IMR-90 (cell line): ENCODE results near the gene PPP1R14C. TPM values are rescaled to one million over a fixed set of nuclear protein-coding genes. Genes with fewer than 3 reads are reported as not detected.

Experiments used
- ATAC-seq: fragments of 200-7000 bp; cut with Tn5 transposase; 2 replicates; pipeline ENCODE4 v1.9.1; 2020; ENCODE audit warnings: low read depth, mild to moderate bottlenecking, moderate library complexity
- BruUV-seq: library from RNA; stranded (reverse); fragments of 400-500 nt; replicated peaks from 2 replicates; lab custom pipeline; 2021; lab: Mats Ljungman, UMichigan
- CTCF ChIA-PET: fragments of 300-600 bp; formaldehyde crosslinking; extraction: SDS; loops from one replicate; lab custom pipeline; 2021; ENCODE audit warnings: antibody characterized with exemption; lab: Yijun Ruan, JAX
- POLR2A ChIA-PET: fragments of 300-600 bp; sonication (Branson Sonifier 250); formaldehyde crosslinking; loops from one replicate; lab custom pipeline; 2022; ENCODE audit warnings: antibody characterized with exemption; ENCODE audit not compliant: unreplicated experiment; lab: Charles Lee
- DNase-seq: peaks from one replicate; pipeline ENCODE4 v3.0.0; 2013
- H2AFZ ChIP-seq: replicated peaks from 2 replicates; pipeline ENCODE3; 2013; ENCODE audit warnings: low read length, mild to moderate bottlenecking; ENCODE audit not compliant: poor library complexity
- H2AK5ac ChIP-seq: 2 replicates; pipeline ENCODE4 v1.6.1; 2013; ENCODE audit warnings: low read depth, low read length, inconsistent platforms
- H2AK9ac ChIP-seq: replicated peaks from 2 replicates; pipeline ENCODE3; 2013; ENCODE audit warnings: mild to moderate bottlenecking, low read depth, low read length, moderate library complexity; ENCODE audit not compliant: poor library complexity
- H2BK120ac ChIP-seq: 2 replicates; pipeline ENCODE4 v1.6.1; 2013; ENCODE audit warnings: low read depth, low read length, inconsistent platforms
- H2BK15ac ChIP-seq: 3 replicates; pipeline ENCODE4 v1.6.1; 2013; ENCODE audit warnings: low read depth, low read length, inconsistent platforms
- H2BK20ac ChIP-seq: 2 replicates; pipeline ENCODE4 v1.6.1; 2013; ENCODE audit warnings: low read depth, mild to moderate bottlenecking, inconsistent platforms, low read length, moderate library complexity
- H2BK5ac ChIP-seq: 2 replicates; pipeline ENCODE4 v1.6.1; 2013; ENCODE audit warnings: mild to moderate bottlenecking, low read depth, low read length, inconsistent platforms; ENCODE audit not compliant: poor library complexity, severe bottlenecking
- H3K14ac ChIP-seq: replicated peaks from 2 replicates; pipeline ENCODE4 v1.6.1; 2013; ENCODE audit warnings: low read depth, low read length, inconsistent platforms
- H3K18ac ChIP-seq: 2 replicates; pipeline ENCODE4 v1.6.1; 2013; ENCODE audit warnings: low read depth, low read length, control low read depth
- H3K23ac ChIP-seq: 2 replicates; pipeline ENCODE4 v1.6.1; 2013; ENCODE audit warnings: low read depth, low read length, inconsistent platforms
- H3K27ac ChIP-seq: 2 replicates; pipeline ENCODE4 v1.5.1; 2013; ENCODE audit warnings: mild to moderate bottlenecking, control low read depth, low read length; ENCODE audit not compliant: insufficient read depth
- H3K27me3 ChIP-seq: 2 replicates; pipeline ENCODE4 v1.6.1; 2013; ENCODE audit warnings: low read length; ENCODE audit not compliant: control insufficient read depth, insufficient read depth
- H3K36me3 ChIP-seq: 2 replicates; pipeline ENCODE4 v1.6.1; 2013; ENCODE audit warnings: low read length, mixed read lengths; ENCODE audit not compliant: control insufficient read depth, insufficient read depth
- H3K4ac ChIP-seq: 2 replicates; pipeline ENCODE4 v1.6.1; 2013; ENCODE audit warnings: low read depth, low read length, inconsistent platforms
- H3K4me1 ChIP-seq: 2 replicates; pipeline ENCODE4 v1.6.1; 2013; ENCODE audit warnings: low read length, mixed read lengths; ENCODE audit not compliant: control insufficient read depth, insufficient read depth
- H3K4me2 ChIP-seq: 2 replicates; pipeline ENCODE4 v1.6.1; 2013; ENCODE audit warnings: low read depth, mild to moderate bottlenecking, control low read depth, low read length, moderate library complexity
- H3K4me3 ChIP-seq: 2 replicates; pipeline ENCODE4 v1.5.1; 2013; ENCODE audit warnings: low read depth, mild to moderate bottlenecking, control low read depth, low read length, moderate library complexity; ENCODE audit not compliant: insufficient read depth
- H3K56ac ChIP-seq: 2 replicates; pipeline ENCODE4 v1.6.1; 2013; ENCODE audit warnings: low read length, inconsistent platforms; ENCODE audit not compliant: insufficient read depth; ENCODE audit errors: extremely low read depth
- H3K79me1 ChIP-seq, 2 experiments: 2 replicates each; pipeline ENCODE4 v1.6.1; 2013; ENCODE audit warnings: low read length in 2 of 2, inconsistent platforms in 1 of 2, low read depth in 1 of 2
- H3K9ac ChIP-seq: 2 replicates; pipeline ENCODE4 v1.6.1; 2013; ENCODE audit warnings: low read depth, low read length, control low read depth
- H3K9me1 ChIP-seq: 2 replicates; pipeline ENCODE4 v1.6.1; 2013; ENCODE audit warnings: low read length, inconsistent platforms; ENCODE audit not compliant: insufficient read depth
- H3K9me3 ChIP-seq: 2 replicates; pipeline ENCODE4 v1.6.1; 2013; ENCODE audit warnings: low read length; ENCODE audit not compliant: control insufficient read depth, insufficient read depth
- H4K20me1 ChIP-seq: 2 replicates; pipeline ENCODE4 v1.6.1; 2013; ENCODE audit warnings: low read length, inconsistent platforms; ENCODE audit not compliant: insufficient read depth
- H4K5ac ChIP-seq: 2 replicates; pipeline ENCODE4 v1.6.1; 2013; ENCODE audit warnings: mild to moderate bottlenecking, low read depth, low read length, control low read depth
- H4K8ac ChIP-seq, 2 experiments: 2 replicates each; pipeline ENCODE4 v1.6.1; 2013; ENCODE audit warnings: low read depth in 2 of 2, low read length in 2 of 2, control low read depth in 1 of 2, inconsistent platforms in 1 of 2
- H4K91ac ChIP-seq: 2 replicates; pipeline ENCODE4 v1.6.1; 2013; ENCODE audit warnings: low read depth, low read length, inconsistent platforms; ENCODE audit not compliant: insufficient read depth
- BHLHE40 ChIP-seq: fragments of 150-350 bp; IDR thresholded peaks from 2 replicates; pipeline ENCODE4 v1.6.1; 2016; ENCODE audit warnings: mild to moderate bottlenecking, low read depth, low read length
- CEBPB ChIP-seq: IDR thresholded peaks from 2 replicates; pipeline ENCODE4 v1.6.1; 2012; ENCODE audit warnings: low read depth, low read length, improper control_type of control experiment
- CHD1 ChIP-seq: IDR thresholded peaks from 2 replicates; pipeline ENCODE4 v1.6.1; 2012; ENCODE audit warnings: low read depth, low read length, improper control_type of control experiment
- FOS ChIP-seq: fragments of 150-350 bp; IDR thresholded peaks from 2 replicates; pipeline ENCODE4 v1.6.1; 2016; ENCODE audit warnings: low read depth, low read length
- MAFK ChIP-seq: IDR thresholded peaks from 2 replicates; pipeline ENCODE4 v1.6.1; 2012; ENCODE audit warnings: low read depth, low read length, improper control_type of control experiment
- MXI1 ChIP-seq: IDR thresholded peaks from 2 replicates; pipeline ENCODE4 v1.6.1; 2012; ENCODE audit warnings: low read depth, mild to moderate bottlenecking, low read length, moderate library complexity, borderline replicate concordance
- POLR2A ChIP-seq: IDR thresholded peaks from 2 replicates; pipeline ENCODE4 v1.6.1; 2012; ENCODE audit warnings: mild to moderate bottlenecking, low read depth, low read length
- RCOR1 ChIP-seq: IDR thresholded peaks from 2 replicates; pipeline ENCODE4 v1.6.1; 2012; ENCODE audit warnings: mild to moderate bottlenecking, low read length, improper control_type of control experiment; ENCODE audit not compliant: insufficient replicate concordance
- RFX5 ChIP-seq: IDR thresholded peaks from 2 replicates; pipeline ENCODE4 v1.8.0; 2012; ENCODE audit warnings: low read depth, mild to moderate bottlenecking, low read length, moderate library complexity
- WGBS, 2 experiments: methylation state at CpG; one replicate each; pipeline versions ENCODE4 v1.1.5 to v1.1.7; 2013; ENCODE audit warnings: missing lambda C conversion rate in 2 of 2; ENCODE audit not compliant: insufficient read length in 1 of 2; ENCODE audit errors: extremely low coverage in 2 of 2; 5-methylcytosine and 5-hydroxymethylcytosine counted together
- dilution Hi-C: fragments of 300-500 bp; cut with HindIII; formaldehyde crosslinking; loops from one replicate; pipeline ENCODE4 v1.14.3; 2018; ENCODE audit warnings: low sequenced_read_pairs; ENCODE audit not compliant: unreplicated experiment
- in situ Hi-C: fragments of 300-500 bp; cut with MboI; formaldehyde crosslinking; loops from 3 replicates; pipeline ENCODE4 v1.14.3; 2019; ENCODE audit warnings: low sequenced_read_pairs, inconsistent platforms, mixed read lengths
- intact Hi-C: fragments of 100-400 bp; cut with micrococcal nuclease; formaldehyde crosslinking; loops from 2 replicates; pipeline ENCODE4 v1.10.0; 2022
- polyA plus RNA-seq, 3 experiments: library from polyadenylated mRNA; depleted of rRNA; stranded (reverse); fragments of >200 nt; gene quantifications; 2 replicates each; pipeline ENCODE4 v1.2.3, GENCODE V29; 2012; ENCODE audit warnings: low replicate concordance in 1 of 3
- total RNA-seq: library from RNA; depleted of rRNA; stranded (reverse); fragments of >200 nt; gene quantifications from 2 replicates; pipeline ENCODE4 v1.2.3, GENCODE V29; 2012
- TF ChIP-seq, protein P1 (sequence below): fragments of 150-350 bp; IDR thresholded peaks from 2 replicates; pipeline ENCODE4 v1.6.1; 2017; ENCODE audit warnings: mild to moderate bottlenecking, antibody characterized with exemption, low read length, low read depth

Gene PPP1R14C
- total and polyA plus RNA-seq, 2 of the 4 experiments (the other 2 are of a cell fraction): not detected

DNA sequence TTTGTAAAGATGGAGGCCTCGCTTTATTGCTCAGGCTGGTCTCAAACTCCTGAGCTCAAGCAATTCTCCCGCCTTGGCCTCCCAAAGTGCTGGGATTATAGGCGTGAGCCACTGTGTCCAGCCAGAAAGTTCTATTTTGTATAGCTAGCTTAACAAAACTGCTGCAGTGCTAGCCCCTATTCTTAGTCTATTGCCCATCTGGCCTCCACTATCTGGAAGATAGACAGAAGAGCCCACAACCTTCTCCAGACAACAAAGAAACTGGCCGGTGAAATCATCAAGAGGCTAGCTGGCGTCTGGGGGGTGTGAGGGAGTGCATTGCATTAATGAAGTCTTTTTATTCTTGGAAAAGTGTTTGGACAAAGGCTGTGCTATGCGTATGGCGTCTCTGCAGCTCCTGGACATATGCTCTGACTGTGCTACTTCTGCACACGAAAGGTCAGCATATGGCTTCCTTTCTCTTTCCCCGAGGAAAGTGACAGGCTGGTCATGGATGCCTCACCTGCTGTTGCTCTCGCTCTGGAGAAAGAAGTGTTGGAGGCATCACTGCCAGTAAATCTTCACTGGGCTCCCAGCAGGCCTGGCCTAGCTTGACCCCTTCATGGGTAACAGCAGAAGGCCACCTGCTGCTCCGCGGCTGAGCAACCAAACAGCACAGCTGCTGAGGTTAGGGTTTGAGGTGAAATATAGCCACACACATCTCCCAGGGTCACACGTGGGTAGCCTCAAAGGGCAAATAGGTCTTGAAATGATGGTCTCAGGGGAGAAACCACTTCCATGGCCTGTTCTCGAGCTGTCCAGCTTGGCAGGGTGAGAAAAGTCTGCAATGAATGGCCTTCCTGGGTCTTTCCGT lies 130.8 kb downstream of the PPP1R14C start (continued):
- no peak for TF ChIP-seq FOS

DNA sequence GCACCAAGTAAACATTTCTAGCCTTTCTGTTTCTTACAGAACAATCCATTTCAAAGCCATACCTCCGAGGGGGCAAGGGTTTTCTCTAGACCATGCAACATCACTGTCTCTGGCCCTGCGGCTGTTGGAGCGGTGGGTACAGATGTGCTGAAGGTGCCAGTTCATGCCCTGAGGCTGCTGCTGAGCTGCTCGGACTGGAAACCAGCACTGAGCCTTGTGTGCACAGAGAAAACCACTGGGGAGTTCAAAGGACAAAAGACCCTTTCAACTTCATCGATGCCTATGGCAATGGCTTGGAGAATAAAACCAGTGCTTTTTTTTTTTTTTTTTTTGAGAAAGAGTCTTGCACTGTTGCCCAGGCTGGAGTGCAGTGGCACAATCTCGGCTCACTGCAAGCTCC lies 132.6 kb downstream of the PPP1R14C start:
- Histone ChIP-seq H2BK120ac (no peak overlapping the region), H2BK15ac (no peak overlapping the region), H3K79me1 (no peaks in the 10 kb centered on the region), H2BK20ac (no peak overlapping the region), H3K9ac (no peak overlapping the region), H3K18ac (no peak overlapping the region), H3K4me2 (no peak overlapping the region), H2BK5ac (no peak overlapping the region), H3K4me1 (no peaks in the 10 kb centered on the region), H4K8ac (no peak overlapping the region), H3K27me3 (peaks cover 3% of the 10 kb centered on the region; the same call in 1 of the 2 replicates), H2AFZ (no peak overlapping the region), H3K14ac (no peak overlapping the region), H3K4me3 (no peak overlapping the region), H3K9me3 (no peaks in the 10 kb centered on the region), H4K91ac (no peak overlapping the region), H4K5ac (no peak overlapping the region), H3K27ac (no peak overlapping the region), H3K4ac (no peak overlapping the region), H3K9me1 (no peaks in the 10 kb centered on the region), H2AK5ac (no peak overlapping the region), H3K36me3 (no peaks in the 10 kb centered on the region), H4K20me1 (no peaks in the 10 kb centered on the region), H3K23ac (no peak overlapping the region), H2AK9ac (no peak overlapping the region), H3K56ac (no peak overlapping the region)
- in situ Hi-C loops: no loop called here
- no peak for ATAC-seq
- no peak for DNase-seq
- WGBS, 2 experiments: 100% methylated on average over 2 of the region's 6 CpGs; no CpG with 5 or more reads in 1 of the 2 experiments
- intact Hi-C loops: no loop called here
- TF ChIP-seq RCOR1 (no peak), FOS (no peak), POLR2A (no peak), MXI1 (no peak), CHD1 (no peak), CEBPB (no peak), BHLHE40 (no peak), RFX5 (no peak), MAFK (no peak)
- TF ChIP-seq, protein P1, sequence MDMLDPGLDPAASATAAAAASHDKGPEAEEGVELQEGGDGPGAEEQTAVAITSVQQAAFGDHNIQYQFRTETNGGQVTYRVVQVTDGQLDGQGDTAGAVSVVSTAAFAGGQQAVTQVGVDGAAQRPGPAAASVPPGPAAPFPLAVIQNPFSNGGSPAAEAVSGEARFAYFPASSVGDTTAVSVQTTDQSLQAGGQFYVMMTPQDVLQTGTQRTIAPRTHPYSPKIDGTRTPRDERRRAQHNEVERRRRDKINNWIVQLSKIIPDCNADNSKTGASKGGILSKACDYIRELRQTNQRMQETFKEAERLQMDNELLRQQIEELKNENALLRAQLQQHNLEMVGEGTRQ: no peak
- ChIA-PET POLR2A (no interaction called here), CTCF (interaction anchor here (0.6 kb wide), 1 partner anchor 99 kb away, joined by 5 read pairs; no protein-coding TSS in a partner anchor)
- BruUV-seq: no TSS peak
- dilution Hi-C loops: no loop called here
